DMS153 treated with DMSO at 0.1 percent for 48 hours (cell line): ENCODE results near the gene PLEKHA6.

ENCODE experiments used
- DNase-seq: peaks from one replicate; lab custom pipeline; 2025; ENCODE audit not compliant: unreplicated experiment; lab: John Stamatoyannopoulos, UW

The PLEKHA6 gene

DNA sequence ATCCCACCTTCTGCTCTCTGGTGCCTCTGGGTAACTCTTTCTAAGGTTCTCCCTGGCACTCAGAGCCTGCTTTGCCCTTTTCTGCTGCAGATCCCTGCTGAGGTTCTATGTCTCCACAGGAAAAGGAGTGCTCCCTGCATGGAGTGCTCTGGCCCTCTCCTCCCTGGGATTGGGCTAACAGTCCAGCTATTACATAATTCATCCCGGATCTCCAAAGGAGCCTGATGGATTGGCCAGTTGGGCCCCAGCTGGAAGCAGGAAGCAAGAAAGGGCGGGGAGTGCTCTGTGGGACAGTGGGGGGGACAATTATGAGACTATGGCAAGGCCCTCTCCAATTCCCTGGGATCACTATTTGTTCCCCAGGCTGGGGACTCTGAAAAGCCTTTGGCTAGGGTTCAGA is 94.1 kb downstream of the PLEKHA6 start:
- DNase-seq, result no peak

DNA sequence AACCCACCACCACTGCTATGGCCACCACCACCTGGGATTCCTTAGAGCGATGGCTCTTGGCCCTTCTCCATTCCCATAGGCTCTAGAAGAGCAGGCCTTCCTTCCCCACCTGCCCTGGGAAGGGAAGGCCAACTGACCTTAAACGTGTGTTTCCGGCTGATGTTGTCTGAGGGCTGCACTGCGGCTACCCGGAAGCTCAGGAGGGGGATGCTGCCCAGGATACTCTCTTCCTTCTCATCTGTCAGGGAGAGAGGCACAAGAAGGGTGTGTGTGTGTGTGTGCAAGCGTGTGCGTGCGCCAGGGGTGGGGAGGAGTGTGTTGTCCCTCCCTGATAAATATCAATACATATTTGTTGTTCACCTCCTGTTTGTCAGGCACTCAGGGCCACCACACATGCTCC is 94.9 kb downstream of the PLEKHA6 start:
- no peak for DNase-seq

DNA sequence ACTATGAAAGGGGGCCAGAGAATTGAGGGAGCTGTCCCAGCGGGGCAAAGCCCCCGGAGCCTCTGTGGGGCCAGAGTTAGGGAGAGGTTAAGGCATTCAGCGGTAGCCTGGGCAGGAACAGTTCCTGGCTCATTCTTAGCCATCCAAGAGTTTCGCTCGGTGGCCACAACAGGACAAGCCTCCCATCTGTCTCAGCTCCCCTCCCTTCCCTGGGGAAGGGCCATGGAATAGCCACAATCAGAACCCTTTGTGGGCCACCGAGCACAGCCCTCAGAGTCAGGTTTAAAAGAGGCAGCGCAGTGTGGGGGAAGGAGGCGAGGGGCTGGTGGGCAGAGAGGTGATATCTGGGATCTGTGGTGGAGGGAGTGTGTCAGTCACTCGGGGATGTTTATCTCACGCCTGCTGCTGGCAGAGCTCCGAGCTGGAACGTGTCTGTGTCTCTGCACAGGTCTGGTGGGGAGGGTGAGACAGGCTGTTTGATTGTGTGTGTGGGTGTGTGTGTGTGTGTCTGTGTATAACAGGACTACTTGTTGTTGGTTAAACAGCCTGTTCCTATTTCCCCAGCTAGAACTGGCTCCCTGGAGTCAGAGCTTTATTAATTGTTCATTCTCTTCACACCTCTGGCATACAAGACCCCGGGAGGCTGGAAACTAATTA is 96.3 kb downstream of the PLEKHA6 start:
- no peak for DNase-seq

DNA sequence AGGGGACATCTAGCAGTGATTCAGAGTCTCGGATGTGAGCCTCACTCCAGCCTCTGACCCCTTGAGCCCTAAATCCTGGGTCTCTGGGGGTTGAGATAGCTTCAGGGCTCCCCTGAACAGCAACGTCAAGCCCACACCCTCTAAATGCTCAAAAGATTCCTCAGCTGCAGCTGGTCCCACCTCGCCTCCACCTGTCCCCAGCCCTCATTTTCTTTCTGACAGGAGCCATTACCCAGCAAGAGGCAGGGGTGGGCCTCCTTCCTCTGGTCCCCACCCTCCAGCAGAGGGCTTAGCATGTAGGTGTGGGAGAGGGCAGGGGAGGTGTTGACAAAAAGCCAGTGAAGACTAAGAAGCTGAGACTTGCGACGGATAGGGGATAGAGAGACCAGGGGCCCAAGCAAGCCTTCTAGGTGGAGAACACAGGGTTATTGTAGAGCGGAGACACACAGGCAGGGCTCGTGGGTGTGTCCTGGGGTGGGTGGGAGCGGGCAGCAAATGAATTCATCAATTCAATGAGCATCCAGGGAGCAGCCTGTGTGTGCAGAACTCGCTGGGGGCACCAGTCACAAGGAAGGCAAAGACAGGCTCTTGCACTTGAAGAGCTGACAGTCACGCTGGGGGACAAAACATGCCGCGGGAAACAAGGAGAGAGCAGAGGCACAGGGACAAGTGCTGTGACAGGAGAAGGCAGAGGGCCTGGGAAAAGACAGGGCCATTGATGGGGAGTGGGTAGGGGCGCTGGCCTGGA is 97.0 kb downstream of the PLEKHA6 start:
- DNase-seq, result no peak

DNA sequence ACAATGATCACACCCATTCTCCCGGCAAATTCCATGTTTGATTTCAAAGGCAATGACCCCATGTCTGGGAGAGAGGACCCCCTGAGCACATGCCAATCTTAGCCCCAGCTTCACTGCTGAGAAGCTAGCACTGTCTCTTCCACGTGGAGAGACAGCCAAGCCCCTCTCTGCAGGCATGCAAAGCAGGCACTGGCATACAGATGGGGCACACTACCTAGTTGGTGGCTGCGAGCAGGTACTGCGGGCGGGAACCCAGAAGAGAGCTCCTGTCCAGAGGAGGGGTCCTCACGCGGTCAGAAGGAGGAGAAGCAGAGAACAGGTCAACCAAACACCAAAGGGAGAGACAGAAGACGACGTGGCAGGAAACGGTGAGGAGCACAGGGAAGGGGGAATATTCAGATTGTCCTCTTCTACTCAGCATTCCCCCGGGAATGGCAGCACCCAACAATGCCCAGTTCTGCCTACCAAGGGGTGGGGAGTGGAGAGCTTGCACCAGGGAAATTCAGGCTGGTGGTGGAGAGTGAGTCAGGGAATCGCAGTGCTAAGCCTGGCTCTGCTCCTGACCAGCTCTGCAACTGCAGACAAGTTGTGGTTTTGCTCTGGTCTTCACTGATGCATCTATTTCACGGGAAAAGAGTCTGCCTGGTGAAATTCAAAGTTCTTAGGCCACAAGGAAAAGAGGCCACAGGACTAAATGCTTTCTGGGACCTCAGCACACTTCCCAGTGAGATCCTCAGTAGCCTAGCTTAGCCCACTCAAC is 97.8 kb downstream of the PLEKHA6 start:
- no peak for DNase-seq

DNA sequence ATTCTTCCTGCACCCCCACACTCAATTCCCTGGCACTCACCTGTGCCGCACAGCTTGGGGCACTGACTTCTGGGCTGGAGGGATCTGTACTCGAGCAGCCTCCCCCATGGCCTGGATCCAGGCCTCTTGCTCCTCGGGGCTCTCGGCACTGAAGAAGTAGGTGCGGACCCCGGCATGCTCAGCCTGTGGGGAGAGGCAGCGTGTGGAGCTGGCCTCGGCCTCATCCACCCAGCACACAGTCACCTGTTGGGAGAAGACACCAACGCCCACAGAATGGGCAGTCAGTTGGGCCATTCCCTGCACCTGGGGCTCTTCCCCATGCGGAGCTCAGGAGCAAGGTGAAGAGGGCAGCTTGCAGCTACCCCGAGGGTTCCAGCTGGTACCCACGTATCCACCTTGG is 98.5 kb downstream of the PLEKHA6 start:
- no peak for DNase-seq

DNA sequence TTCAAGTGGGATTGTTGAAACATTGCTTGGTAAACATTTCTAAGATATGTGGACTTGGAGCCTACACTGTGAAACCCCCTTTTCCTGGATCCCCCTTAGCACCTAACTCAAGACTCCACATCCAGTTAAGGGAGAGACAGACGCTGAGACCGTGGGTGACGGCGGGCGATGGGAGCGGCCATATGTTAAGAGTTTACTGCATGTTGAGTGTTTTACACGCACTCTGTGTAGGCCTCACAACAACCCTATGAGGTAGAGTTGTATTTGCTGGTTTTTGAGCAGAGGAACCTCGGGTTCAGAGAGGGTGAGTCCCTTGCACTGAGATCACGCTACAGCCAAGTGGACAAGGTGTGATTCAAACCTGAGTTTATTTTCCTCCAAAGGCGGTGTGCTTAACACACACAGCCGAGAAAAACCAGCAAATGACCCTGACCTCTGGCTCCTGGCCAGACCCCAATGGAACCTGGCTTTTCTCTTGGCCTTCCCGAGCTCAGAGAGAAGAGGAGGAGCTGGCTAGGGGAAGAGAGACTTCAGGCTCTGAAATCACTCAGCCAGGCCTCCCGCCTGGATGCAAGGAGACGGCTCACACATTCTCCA is 99.0 kb downstream of the PLEKHA6 start:
- DNase-seq, result no peak

DNA sequence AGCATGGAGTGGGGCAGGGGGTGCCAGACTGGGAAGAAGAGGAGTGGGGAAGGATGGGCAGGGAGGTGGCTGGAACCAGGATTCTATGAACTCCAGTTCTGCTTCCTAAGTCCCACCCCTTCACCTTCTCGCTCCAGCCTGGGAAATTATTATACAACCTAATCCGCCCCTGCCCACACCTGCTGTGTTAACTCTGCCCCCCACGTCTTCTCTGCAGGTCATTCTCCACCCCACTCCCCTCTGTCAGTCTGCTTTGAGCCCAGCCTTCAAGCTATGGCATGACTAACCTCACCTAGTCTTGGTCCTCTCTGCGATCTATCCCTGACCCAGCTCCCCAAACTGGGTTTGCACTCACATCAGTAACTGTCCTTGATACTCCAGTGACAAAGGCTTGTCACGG is 99.9 kb downstream of the PLEKHA6 start:
- no peak for DNase-seq

- no peak for DNase-seq
These were observed 100.5 kb downstream of the PLEKHA6 start for GRCh38 chr1:204259196-204259595.

- peak; percentile 47 for DNase-seq
These were observed 101.3 kb downstream of the PLEKHA6 start for GRCh38 chr1:204258213-204259115.

- DNase-seq, result no peak
These were observed 102.3 kb downstream of the PLEKHA6 start for GRCh38 chr1:204257446-204257845.

DNA sequence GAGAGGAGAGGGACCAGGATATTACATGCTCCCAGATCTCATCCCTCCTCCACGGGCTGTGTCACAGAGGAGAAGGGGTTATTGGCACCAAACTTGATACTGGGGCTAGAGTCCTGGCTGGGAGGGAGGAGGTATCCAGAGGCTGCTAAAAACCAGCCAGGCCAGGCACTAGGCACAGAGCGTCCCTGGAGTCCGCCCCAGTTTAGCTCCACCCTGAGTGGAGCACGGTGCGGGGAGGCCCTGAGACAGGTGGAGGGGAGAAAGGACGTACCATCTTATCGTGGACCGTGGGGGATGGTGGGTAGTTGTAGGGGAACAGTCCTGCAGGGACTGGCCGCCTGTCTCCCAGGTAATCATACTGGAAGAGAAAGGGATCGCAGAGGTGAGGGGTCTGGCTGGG is 103.2 kb downstream of the PLEKHA6 start:
- DNase-seq, result no peak

DNA sequence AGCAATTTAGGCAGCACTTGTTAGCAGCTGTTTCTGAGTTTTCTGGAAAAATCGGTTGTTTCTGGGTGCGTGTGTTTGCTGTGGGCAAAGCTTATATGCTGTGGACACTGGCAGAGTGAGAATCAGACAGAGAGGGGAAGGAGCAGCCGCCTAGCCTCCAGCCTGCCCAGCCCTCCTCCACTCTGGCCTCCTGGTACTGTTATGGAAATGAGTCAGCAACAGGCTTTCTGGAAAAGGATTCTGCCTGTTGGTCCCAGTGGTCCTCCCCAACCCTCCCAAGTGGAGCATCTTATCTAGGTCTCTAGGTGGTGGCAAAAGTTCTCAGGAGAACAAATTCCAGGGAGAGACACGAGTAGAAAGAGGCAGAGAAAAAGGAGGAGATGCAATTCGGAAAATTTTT is 103.8 kb downstream of the PLEKHA6 start:
- DNase-seq, result no peak

- DNase-seq, result peak; percentile 49
These were observed 104.5 kb downstream of the PLEKHA6 start for GRCh38 chr1:204255225-204255624.

DNA sequence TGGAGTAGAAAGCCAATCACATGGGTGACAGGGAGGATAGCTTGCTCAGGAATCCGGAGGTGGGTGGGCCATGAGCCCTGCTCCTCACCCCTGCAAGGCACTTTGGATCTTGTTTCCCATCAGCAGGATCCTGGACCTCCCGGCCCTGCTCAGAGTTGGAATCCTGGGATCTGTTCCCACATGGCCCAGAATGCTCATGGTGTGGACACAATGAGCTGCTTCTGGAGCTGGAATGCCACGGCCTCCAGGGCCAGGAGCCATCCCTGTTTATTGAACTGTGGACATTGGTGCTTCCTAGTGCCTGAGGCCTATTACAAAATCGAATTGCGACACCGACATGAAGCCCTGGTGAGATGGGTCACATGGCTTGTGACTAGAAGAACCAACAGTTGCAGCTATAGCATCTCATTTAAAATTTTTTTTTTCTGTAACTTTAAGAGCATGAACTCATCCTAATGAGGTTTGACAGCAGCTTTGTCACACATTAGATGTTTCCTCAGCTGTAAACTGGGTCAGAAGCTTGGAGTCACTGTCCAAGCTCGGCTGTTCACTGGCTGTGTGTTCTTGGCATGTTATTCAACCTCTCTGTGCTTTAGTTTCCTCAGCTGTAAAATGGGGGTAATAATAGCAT is 105.6 kb downstream of the PLEKHA6 start:
- no peak for DNase-seq

DNA sequence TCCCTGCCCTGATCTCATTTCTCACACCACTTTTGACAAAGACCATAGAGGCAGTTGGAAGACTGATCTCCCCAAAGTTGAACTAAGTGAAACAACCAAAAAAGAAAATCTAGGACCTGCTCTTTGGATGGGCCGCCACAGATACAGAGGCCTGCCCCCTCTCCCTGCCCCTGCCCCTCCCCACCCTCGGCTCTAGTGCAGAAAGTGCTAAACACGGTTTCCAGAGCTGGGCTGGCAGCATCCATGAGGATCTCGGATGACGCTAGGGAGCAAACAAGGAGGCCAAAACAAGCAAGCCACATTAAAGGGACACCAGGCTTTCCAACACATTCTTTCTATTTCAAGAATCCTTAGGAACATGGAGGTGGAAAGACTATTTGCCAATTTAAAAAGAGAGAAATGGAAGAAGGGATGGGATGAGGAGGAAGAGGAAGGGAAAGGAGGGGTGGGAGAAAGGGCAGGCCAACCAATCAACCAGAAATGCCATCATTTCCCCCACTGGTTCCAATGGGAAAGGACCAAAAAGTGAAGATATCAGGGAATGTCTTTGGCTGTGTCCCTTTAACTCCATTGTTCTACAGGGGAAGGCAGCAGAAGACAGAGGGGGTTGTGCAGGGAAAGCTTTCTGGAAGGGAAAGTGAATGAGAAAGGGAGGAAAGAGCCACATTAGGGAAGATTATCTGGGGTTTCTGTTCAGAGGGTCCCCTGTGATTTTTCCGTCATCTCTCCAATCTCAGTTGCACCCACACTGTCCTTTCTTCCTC is 107.6 kb downstream of the PLEKHA6 start:
- DNase-seq, result no peak

DNA sequence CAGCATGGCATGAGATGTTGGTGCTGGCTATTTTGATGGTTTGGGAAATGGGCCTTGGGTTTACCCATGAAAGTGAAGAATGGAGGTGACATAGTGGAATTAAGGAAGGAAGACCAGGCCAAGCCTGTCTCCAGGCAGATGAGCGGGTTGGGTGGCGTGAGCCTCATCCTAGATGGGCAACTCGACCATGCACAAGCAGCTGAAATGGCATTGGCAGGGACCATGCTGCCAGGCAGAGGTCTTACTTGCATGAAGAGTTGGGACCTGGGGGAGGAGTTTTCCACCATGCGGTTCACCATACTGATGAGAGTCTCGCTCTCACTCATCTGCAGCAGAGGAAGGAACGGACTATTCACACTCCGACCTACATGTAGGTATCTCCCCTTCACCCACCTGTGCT is 108.4 kb downstream of the PLEKHA6 start:
- DNase-seq, result no peak

GRCh38 chr1:204250428-204251030 is 109.2 kb downstream of the PLEKHA6 start:
- DNase-seq, result no peak
